ENCODE results near the gene POLR3A.
"Not testable (repeated sequence)": the region's sequence is repeated elsewhere in the genome, so short reads cannot be mapped to it uniquely, and the experiment has no call there.

Gene POLR3A

GRCh38 chr10:78029269-78030226 is at the start of gene POLR3A:
TSS of gene POLR3A (minus strand) at chr10:78029515. CDS start at chr10:78029407, 108 bp downstream.
- peak; percentile 99 for DNase-seq

- DNase-seq: no peak
These were observed 49.4 kb upstream of the POLR3A start for GRCh38 chr10:78078539-78079330.

DNA sequence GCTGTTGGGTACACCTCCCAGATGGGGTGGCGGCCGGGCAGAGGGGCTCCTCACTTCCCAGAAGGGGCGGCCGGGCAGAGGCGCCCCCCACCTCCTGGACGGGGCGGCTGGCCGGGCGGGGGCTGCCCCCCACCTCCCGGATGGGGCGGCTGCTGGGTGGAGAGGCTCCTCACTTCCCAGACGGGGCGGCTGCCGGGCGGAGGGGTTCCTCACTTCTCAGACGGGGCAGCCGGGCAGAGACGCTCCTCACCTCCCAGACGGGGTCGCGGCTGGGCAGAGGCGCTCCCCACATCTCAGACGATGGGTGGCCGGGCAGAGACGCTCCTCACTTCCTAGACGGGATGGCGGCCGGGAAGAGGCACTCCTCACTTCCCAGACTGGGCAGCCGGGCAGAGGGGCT is 46.5 kb upstream of the POLR3A start:
- DNase-seq: not testable (repeated sequence)

DNA sequence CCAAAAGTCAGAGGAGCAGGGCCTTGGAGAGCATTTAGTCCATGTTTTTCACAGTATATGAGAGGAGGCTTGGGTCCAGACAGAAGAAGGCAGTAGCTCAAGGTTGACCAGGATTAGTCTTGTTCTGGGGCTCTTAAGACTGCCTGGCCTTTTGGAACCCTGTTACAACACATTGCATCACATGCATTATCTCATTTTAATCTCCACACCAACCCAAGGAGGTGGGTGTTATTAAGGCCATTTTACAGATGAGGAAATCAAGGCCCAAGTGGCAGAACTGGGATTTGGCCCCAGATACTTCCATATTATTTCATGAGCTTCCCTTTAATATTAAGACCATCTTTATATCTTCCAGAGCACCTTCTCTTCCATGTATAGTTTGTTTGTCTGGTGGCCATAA is 43.2 kb upstream of the POLR3A start:
- DNase-seq: no peak

- no peak for DNase-seq
These were observed 42.5 kb upstream of the POLR3A start for GRCh38 chr10:78071857-78072179.

- no peak for DNase-seq
These were observed 42.0 kb upstream of the POLR3A start for GRCh38 chr10:78071140-78071856.

GRCh38 chr10:78070726-78071125 is 41.4 kb upstream of the POLR3A start:
- DNase-seq: no peak

DNA sequence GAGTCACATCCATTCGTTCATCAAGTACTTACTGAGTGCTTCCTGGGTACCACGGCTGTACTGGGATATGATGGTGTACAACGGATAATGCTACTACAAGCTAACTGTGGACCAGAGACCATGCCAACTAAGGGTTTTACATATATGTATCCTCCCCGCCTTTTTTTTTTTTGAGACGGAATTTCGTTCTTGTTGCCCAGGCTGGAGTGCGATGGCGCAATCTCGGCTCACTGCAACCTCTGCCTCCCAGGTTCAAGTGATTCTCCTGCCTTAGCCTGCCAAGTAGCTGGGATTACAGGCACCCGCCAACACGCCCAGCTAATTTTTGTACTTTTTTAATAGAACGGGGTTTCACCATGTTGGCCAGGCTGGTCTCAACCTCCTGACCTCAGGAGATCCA is 40.7 kb upstream of the POLR3A start:
- not testable (repeated sequence) for DNase-seq

DNA sequence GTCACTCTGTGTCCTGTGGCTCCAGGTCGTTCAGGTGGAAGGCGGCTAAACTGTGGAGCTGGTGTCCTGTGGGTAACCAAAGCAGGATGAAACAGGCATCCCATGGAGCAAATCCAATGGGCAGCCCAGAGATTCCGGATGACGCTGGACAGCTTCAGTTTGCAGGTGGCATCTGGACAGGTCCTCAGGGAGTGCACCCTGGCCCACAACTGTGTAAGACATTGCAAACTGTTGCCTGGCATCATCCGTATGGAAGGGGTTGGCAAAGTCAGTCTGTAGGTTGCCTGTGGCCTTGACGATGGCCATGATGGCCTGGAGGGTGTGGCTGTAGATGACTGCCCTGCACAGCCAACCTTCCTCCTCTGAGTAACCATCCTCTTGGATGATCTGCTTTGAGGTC is 39.8 kb upstream of the POLR3A start:
- no peak for DNase-seq

DNA sequence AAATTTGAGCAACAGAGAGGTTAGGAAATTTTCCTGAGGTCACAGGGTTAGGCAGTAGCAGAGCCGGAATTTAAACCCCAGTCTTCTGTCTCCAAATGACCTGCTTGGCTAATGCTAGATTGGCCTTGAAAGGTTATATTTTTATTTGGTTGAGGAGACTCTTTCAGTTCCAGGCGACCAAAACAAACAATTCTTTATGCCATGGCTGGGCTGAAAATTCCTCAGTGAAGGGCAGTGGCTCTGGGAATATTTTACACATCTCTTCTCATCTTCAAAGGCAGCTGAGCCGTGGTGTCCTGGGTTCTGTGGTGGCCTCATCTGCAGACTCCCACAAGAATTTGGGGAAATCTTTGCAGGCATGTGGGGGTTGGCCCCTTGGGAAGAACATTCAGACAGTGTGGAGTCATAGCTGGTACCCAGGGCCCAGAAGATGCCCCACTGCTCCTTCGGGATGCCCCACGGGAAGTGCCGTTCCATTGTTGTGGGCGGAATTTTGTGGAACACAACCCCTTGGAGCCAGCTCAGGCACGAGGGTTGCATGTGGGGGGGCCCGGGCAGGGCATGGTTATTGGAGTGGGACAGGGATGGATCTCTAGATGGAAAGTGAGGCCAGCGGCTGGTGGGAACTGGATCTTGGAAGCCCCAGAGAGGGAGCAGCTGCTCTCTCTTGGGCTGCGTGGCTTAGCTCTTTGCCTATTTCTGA is 37.6 kb upstream of the POLR3A start:
- no peak for DNase-seq

- no peak for DNase-seq
These were observed 36.7 kb upstream of the POLR3A start for GRCh38 chr10:78066012-78066411.

- DNase-seq: no peak
These were observed 36.3 kb upstream of the POLR3A start for GRCh38 chr10:78065611-78066010.

DNA sequence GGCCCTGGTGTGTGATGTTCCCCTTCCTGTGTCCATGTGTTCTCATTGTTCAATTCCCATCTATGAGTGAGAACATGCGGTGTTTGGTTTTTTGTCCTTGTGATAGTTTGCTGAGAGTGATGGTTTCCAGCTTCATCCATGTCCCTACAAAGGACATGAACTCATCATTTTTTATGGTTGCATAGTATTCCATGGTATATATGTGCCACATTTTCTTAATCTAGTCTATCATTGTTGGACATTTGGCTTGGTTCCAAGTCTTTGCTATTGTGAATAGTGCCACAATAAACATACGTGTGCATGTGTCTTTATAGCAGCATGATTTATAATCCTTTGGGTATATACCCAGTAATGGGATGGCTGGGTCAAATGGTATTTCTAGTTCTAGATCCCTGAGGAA is 35.6 kb upstream of the POLR3A start:
- not testable (repeated sequence) for DNase-seq

- no peak for DNase-seq
These were observed 33.9 kb upstream of the POLR3A start for GRCh38 chr10:78063236-78063635.

DNA sequence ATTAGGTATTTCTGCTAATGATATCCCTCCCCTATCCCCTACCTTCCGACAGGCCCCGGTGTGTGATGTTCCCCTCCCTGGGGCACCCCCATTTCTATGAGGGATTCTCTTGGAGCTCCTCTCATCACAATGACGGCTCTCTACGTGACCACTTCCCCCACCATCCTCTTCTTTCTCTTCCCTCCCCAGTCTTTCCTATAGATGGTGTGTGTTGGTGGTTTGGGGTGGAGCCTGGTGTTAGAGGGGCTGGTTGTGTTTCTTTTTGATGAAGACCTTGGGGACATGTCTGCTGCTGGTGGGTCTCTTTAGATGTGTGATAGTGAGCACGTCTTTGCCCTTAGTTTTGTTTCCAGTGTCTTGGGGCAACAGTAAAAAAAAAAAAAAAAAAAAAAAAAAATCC is 33.0 kb upstream of the POLR3A start:
- DNase-seq: no peak

GRCh38 chr10:78059906-78060702 is 30.8 kb upstream of the POLR3A start:
- no peak for DNase-seq

GRCh38 chr10:78058562-78058961 is 29.2 kb upstream of the POLR3A start:
- DNase-seq: no peak

- DNase-seq: peak; percentile 84
These were observed 24.0 kb upstream of the POLR3A start for GRCh38 chr10:78053211-78053868.

DNA sequence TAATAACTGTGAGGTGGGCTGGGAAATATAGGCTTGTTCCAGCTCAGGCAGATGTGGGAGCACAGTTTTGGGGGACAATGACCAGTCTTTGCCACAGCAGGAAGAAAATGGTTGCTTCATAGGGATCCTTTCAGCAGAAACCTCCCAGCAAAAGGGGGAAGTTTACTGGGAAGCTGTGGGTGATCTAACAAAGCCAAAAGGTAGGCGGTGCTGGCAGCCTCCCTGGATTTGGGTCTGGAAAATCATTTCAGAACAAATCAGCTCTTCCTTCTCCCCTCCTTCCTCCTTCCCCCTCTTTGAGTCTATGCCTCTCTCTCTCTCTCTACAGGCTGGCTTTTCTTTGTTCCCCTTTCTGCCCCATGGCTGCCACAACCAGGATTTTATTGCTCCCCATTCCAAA is 20.5 kb upstream of the POLR3A start:
- no peak for DNase-seq

- DNase-seq: peak; percentile 81
These were observed 18.1 kb upstream of the POLR3A start for GRCh38 chr10:78047314-78047891.

DNA sequence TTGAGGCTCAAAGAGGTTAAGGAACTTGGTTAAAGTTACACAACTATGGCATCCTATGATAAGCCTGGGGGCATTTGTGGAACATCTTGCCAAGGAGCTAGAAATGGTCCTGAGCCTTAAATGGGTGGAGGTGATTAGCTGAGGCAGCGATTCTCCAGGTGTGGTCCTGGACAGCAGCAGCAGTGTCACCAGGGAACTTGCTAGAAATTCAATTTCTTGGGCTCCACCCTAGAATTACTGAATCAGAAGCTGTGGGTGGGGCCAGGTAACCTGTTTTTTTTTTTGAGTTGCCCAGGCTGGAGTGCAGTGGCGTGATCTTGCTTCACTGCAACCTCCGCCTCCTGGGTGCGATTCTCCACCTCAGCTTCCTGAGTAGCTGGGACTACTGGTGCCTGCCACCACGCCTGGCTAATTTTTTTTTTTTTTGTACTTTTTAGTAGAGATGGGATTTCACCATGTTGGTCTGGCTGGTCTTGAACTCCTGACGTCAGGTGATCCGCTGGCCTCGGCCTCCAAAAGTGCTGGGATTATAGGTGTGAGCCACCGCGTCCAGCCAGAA is 17.5 kb upstream of the POLR3A start:
- no peak for DNase-seq

Data from fibroblast of skin of right quadriceps (primary cell).